ENCODE results near the gene NUP160. TPM values are rescaled to one million over a fixed set of nuclear protein-coding genes. Genes with fewer than 3 reads are reported as not detected.

NUP160 gene
- total and polyA plus RNA-seq, 4 donors, result 5.0 to 38.2 (median 21.7) TPM

DNA sequence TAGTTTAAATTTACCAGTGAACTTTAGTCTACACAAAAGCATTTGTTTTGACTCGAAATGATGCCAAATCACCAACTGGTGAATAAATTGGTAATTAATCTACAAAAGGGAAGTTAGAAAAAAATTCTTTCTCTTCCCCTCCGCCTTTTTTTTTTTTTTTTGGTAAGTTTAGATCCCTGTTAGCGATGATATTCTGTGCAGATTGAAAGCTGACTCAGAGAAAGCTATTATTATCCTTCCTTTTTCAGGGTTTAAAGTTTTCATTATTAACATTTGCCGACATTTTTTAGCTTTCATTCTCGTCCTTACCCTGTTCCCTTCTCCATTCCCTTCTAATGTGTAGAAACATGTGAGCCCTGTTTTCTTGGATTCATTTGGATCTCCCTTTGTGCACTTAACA is 16.8 kb upstream of the NUP160 start:
- ATAC-seq (ENCODE audit: low FRiP score) (no peak), DNase-seq (no peak)
- intact Hi-C loops (cut with DNase I), result no loop called here
- no peak overlapping the region for H3K4me3 ChIP-seq (ENCODE audit: low read length in 2 of 2)
- WGBS, 2 donors, result 19 to 21% methylated on average over 5 of the region's 5 CpGs
- H3K4me1 ChIP-seq (ENCODE audit: control insufficient read depth in 1 of 2, insufficient read depth in 2 of 2, low read length in 2 of 2), result no peaks in the 10 kb centered on the region
- no peaks in the 10 kb centered on the region for H3K27me3 ChIP-seq (ENCODE audit: control insufficient read depth in 1 of 2, insufficient read depth in 2 of 2, low read length in 1 of 2)
- no peak overlapping the region for H3K27ac ChIP-seq (ENCODE audit: low read depth in 1 of 2, low read length in 2 of 2)
- H3K36me3 ChIP-seq (ENCODE audit: control insufficient read depth in 1 of 2, insufficient read depth in 2 of 2, low read length in 1 of 2), result no peaks in the 10 kb centered on the region
- no peaks in the 10 kb centered on the region for H3K9me3 ChIP-seq (ENCODE audit: control insufficient read depth, low read length)

DNA sequence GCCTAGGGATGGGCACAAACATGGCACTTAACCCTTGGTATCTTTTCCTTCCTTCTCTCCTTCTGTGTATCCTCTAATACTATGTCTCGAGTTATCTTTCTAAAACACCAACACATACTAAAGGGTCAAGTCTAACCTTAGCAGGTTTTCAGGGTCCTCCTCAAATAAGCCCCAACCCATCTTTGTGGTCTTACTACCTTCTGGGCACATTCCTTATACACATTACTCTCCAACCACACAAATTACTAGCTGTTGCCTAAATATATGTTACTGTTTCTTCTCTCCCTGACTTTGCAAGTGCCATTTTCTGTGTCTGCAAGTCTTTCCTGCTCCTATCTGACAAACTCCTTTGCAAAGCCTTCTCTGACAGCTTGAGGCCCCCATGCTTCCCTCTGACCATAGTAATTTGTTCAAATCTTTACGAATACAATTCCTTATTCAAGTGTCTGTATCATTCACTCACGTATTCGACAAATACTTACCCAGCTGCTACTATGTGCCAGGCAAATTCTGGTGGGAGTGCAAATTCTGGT is 15.8 kb upstream of the NUP160 start:
- no peaks in the 10 kb centered on the region for H3K27me3 ChIP-seq (ENCODE audit: control insufficient read depth in 1 of 2, insufficient read depth in 2 of 2, low read length in 1 of 2)
- H3K4me1 ChIP-seq (ENCODE audit: control insufficient read depth in 1 of 2, insufficient read depth in 2 of 2, low read length in 2 of 2), result no peaks in the 10 kb centered on the region
- no peak overlapping the region for H3K27ac ChIP-seq (ENCODE audit: low read depth in 1 of 2, low read length in 2 of 2)
- no peak for ATAC-seq (ENCODE audit: low FRiP score)
- H3K9me3 ChIP-seq (ENCODE audit: control insufficient read depth, low read length), result no peaks in the 10 kb centered on the region
- WGBS, 2 donors, result 90 to 92% methylated on average over 4 of the region's 4 CpGs
- intact Hi-C loops (cut with DNase I), result no loop called here
- no peak overlapping the region for H3K4me3 ChIP-seq (ENCODE audit: low read length in 2 of 2)
- H3K36me3 ChIP-seq (ENCODE audit: control insufficient read depth in 1 of 2, insufficient read depth in 2 of 2, low read length in 1 of 2), result no peaks in the 10 kb centered on the region
- no peak for DNase-seq

DNA sequence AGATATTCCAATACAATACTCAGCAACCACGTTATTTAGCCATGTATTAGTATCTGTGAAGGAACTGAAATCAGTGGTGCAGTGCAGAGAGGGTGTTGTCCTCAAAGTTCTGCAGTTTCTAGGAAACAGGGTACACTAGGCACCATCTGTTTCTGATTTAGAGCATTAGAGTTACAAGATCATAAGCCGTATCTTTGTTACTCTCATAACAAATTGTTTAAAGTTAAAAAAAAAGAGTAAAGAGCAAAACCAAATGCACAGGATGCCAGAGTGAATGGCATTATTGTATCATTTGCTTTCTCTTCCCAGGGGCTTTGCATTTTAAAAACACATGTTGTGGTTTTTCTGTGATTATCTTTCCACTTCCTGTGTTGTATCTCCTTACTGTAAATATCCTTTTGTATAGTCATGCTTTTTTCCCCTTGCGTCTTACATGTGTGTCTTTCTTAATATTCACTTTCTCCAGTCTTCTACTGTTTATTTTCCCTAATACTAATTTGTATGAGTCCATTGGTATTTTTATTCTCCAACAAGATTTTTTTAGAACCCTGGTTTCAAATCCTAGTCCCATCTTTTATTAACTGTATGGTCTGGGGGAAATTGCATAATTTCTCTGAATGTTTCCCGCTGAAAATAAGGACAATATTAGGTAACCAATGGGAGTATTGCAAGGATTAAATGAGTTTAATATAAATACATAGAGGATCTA is 15.2 kb upstream of the NUP160 start:
- Histone ChIP-seq H3K4me1 (ENCODE audit: control insufficient read depth in 1 of 2, insufficient read depth in 2 of 2, low read length in 2 of 2) (no peaks in the 10 kb centered on the region), H3K27ac (ENCODE audit: low read depth in 1 of 2, low read length in 2 of 2) (no peak overlapping the region), H3K9me3 (ENCODE audit: control insufficient read depth, low read length) (no peaks in the 10 kb centered on the region), H3K36me3 (ENCODE audit: control insufficient read depth in 1 of 2, insufficient read depth in 2 of 2, low read length in 1 of 2) (no peaks in the 10 kb centered on the region), H3K4me3 (ENCODE audit: low read length in 2 of 2) (no peak overlapping the region), H3K27me3 (ENCODE audit: control insufficient read depth in 1 of 2, insufficient read depth in 2 of 2, low read length in 1 of 2) (no peaks in the 10 kb centered on the region)
- WGBS, 2 donors, result 68 to 69% methylated on average over 4 of the region's 4 CpGs
- no peak for DNase-seq
- intact Hi-C loops (cut with DNase I), result no loop called here
- peak; percentile 74 for ATAC-seq (ENCODE audit: low FRiP score)

DNA sequence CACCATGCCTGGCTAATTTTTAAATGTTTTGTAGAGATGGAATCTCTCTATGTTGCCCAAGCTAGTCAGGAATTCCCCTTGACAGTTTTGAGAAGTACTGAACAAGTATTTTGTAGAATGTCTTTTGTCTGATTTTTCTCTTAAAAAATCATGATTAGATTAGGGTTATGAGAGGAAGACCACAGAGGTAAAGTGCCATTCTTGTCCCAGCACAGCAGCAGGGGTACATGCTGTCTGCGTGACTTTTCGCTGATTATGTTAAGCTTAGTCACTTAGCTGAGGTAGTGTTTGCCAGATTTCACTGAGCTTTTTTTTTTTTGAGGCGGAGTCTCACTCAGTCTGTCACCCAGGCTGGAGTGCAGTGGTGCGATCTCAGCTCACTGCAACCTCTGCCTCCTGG is 13.6 kb upstream of the NUP160 start:
- no peak overlapping the region for H3K27ac ChIP-seq (ENCODE audit: low read depth in 1 of 2, low read length in 2 of 2)
- WGBS, 2 donors, result 72 to 75% methylated on average over 4 of the region's 4 CpGs
- ATAC-seq (ENCODE audit: low FRiP score), result no peak
- DNase-seq, result no peak
- H3K36me3 ChIP-seq (ENCODE audit: control insufficient read depth in 1 of 2, insufficient read depth in 2 of 2, low read length in 1 of 2), result no peaks in the 10 kb centered on the region
- H3K27me3 ChIP-seq (ENCODE audit: control insufficient read depth in 1 of 2, insufficient read depth in 2 of 2, low read length in 1 of 2), result no peaks in the 10 kb centered on the region
- no peaks in the 10 kb centered on the region for H3K4me1 ChIP-seq (ENCODE audit: control insufficient read depth in 1 of 2, insufficient read depth in 2 of 2, low read length in 2 of 2)
- H3K4me3 ChIP-seq (ENCODE audit: low read length in 2 of 2), result no peak overlapping the region
- no peaks in the 10 kb centered on the region for H3K9me3 ChIP-seq (ENCODE audit: control insufficient read depth, low read length)
- intact Hi-C loops (cut with DNase I), result no loop called here

DNA sequence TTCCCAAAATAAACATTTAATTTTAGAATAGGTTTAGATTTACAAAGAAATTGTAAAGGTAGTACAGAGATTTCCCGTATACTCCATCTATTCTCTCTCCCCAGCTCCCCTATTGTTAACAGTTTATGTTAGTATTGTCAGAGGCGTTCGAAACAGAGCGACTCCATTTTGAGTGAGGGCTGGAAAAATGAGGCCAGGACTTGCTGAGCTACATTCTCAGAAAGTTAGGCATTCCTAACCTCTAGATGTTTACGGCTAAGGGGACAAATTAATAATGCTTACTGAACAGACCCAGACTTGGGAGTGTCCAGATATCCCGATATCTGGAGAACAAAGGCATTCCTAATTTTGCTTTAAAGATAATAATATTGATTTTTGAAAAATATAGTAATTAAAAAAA is 12.4 kb upstream of the NUP160 start:
- H3K4me3 ChIP-seq (ENCODE audit: low read length in 2 of 2), result no peak overlapping the region
- intact Hi-C loops (cut with DNase I), result no loop called here
- H3K9me3 ChIP-seq (ENCODE audit: control insufficient read depth, low read length), result no peaks in the 10 kb centered on the region
- DNase-seq (no peak), ATAC-seq (ENCODE audit: low FRiP score) (no peak)
- no peaks in the 10 kb centered on the region for H3K27me3 ChIP-seq (ENCODE audit: control insufficient read depth in 1 of 2, insufficient read depth in 2 of 2, low read length in 1 of 2)
- WGBS, 2 donors, result 85 to 90% methylated on average over 6 of the region's 6 CpGs
- H3K36me3 ChIP-seq (ENCODE audit: control insufficient read depth in 1 of 2, insufficient read depth in 2 of 2, low read length in 1 of 2), result no peaks in the 10 kb centered on the region
- no peaks in the 10 kb centered on the region for H3K4me1 ChIP-seq (ENCODE audit: control insufficient read depth in 1 of 2, insufficient read depth in 2 of 2, low read length in 2 of 2)
- no peak overlapping the region for H3K27ac ChIP-seq (ENCODE audit: low read depth in 1 of 2, low read length in 2 of 2)

DNA sequence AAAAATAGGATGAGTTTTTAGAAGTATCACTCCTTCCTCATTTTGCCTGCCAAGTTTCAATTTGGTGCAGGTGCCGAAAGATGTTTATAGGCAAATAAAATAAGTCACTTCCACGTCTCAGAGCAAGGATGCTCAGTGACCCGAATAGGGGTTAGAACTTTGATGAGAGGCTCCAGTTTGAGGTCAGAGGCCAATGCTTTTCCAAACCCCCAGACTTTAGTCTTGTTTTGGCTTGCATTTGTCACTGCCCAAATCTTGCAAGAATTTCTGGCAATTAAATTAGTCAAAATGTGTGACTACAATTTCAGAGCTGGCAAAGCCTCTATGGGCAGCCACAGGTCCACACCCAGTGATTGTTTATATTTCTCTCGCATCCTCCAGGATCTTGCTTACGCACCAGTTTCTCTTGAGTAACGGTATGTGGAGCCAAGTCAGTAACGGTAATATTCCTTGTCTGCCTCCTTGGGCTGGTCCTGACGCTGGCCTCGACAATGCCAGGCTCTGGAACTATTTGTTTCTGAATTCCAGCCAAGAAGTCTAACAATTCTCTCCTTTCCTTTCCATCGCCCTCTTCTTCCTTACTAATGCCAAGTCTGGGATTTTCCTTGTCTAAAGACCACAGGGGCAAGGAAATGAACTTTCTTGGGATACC is 9.9 kb upstream of the NUP160 start:
- WGBS, 2 donors, result 8 to 15% methylated on average over 10 of the region's 10 CpGs
- H3K27me3 ChIP-seq (ENCODE audit: control insufficient read depth in 1 of 2, insufficient read depth in 2 of 2, low read length in 1 of 2), result no peaks in the 10 kb centered on the region
- no peak overlapping the region for H3K27ac ChIP-seq (ENCODE audit: low read depth in 1 of 2, low read length in 2 of 2)
- no peaks in the 10 kb centered on the region for H3K4me1 ChIP-seq (ENCODE audit: control insufficient read depth in 1 of 2, insufficient read depth in 2 of 2, low read length in 2 of 2)
- DNase-seq, result no peak
- ATAC-seq (ENCODE audit: low FRiP score), result peak; percentile 83
- H3K36me3 ChIP-seq (ENCODE audit: control insufficient read depth in 1 of 2, insufficient read depth in 2 of 2, low read length in 1 of 2), result no peaks in the 10 kb centered on the region
- H3K9me3 ChIP-seq (ENCODE audit: control insufficient read depth, low read length), result no peaks in the 10 kb centered on the region
- intact Hi-C loops (cut with DNase I), result loop anchor here (10.0 kb wide), 2 partner anchors 127 to 257 kb away; partner anchors contain the start of gene PTPRJ (in 1 of the 2)
- H3K4me3 ChIP-seq (ENCODE audit: low read length in 2 of 2), result no peak overlapping the region

DNA sequence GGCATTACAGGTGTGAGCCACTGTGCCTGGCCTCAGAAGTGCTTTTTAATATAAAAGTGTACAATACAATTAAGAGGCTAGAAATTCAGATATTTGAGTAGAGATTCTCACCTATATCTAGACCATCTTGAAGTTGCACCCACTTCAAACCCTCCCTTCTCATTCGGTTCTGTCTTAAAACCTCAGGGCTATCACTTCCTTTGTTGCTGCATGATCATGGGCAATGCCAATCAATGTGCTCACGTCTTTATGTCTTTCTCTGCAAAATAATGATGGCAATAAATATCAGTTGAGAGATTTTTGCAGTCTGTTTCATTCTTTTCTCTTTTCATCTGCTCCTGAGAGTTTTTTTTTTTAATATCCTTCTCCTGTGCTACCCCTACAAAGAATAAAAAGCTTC is 9.3 kb upstream of the NUP160 start:
- H3K27me3 ChIP-seq (ENCODE audit: control insufficient read depth in 1 of 2, insufficient read depth in 2 of 2, low read length in 1 of 2), result no peaks in the 10 kb centered on the region

DNA sequence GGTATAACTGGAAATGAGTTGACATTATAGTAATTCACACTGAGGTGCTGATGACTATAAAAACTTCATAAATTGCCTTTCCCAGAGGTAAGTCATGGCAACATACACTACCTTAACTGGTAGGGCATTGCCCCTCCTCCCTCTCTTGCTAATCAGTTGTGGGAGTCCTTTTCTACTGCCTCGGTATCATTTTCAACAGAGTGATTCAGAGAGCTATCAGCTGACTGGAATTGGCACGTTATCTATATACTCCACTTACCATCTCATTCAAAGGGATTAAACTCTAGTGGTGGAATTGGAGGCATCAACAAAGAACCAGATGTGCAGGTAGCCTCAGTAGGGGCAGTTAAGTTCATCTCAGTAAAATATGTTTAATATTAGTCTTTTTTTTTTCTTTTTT is 8.0 kb upstream of the NUP160 start:
- no peaks in the 10 kb centered on the region for H3K9me3 ChIP-seq (ENCODE audit: control insufficient read depth, low read length)
- DNase-seq, result no peak
- H3K4me3 ChIP-seq (ENCODE audit: low read length in 2 of 2), result no peak overlapping the region
- ATAC-seq (ENCODE audit: low FRiP score), result no peak
- H3K36me3 ChIP-seq (ENCODE audit: control insufficient read depth in 1 of 2, insufficient read depth in 2 of 2, low read length in 1 of 2), result no peaks in the 10 kb centered on the region
- H3K27me3 ChIP-seq (ENCODE audit: control insufficient read depth in 1 of 2, insufficient read depth in 2 of 2, low read length in 1 of 2), result no peaks in the 10 kb centered on the region
- no peaks in the 10 kb centered on the region for H3K4me1 ChIP-seq (ENCODE audit: control insufficient read depth in 1 of 2, insufficient read depth in 2 of 2, low read length in 2 of 2)
- intact Hi-C loops (cut with DNase I), result loop anchor here (10.0 kb wide), 2 partner anchors 129 to 259 kb away; partner anchors contain the start of gene PTPRJ (in 1 of the 2)
- WGBS, 2 donors, result 74 to 76% methylated on average over 2 of the region's 2 CpGs
- H3K27ac ChIP-seq (ENCODE audit: low read depth in 1 of 2, low read length in 2 of 2), result no peak overlapping the region

More for the DNA sequence above, 9.3 kb upstream of the NUP160 start:
- Histone ChIP-seq H3K4me3 (ENCODE audit: low read length in 2 of 2) (no peak overlapping the region), H3K9me3 (ENCODE audit: control insufficient read depth, low read length) (no peaks in the 10 kb centered on the region), H3K36me3 (ENCODE audit: control insufficient read depth in 1 of 2, insufficient read depth in 2 of 2, low read length in 1 of 2) (no peaks in the 10 kb centered on the region), H3K27ac (ENCODE audit: low read depth in 1 of 2, low read length in 2 of 2) (no peak overlapping the region), H3K4me1 (ENCODE audit: control insufficient read depth in 1 of 2, insufficient read depth in 2 of 2, low read length in 2 of 2) (no peaks in the 10 kb centered on the region)
- no peak for DNase-seq
- 63 to 76% methylated on average over 2 of the region's 2 CpGs for WGBS, 2 donors
- ATAC-seq (ENCODE audit: low FRiP score), result no peak
- intact Hi-C loops (cut with DNase I), result loop anchor here (10.0 kb wide), 2 partner anchors 127 to 257 kb away; partner anchors contain the start of gene PTPRJ (in 1 of the 2)
